Activated naive CD4-positive, alpha-beta T cell treated with anti-CD3 and anti-CD28 coated beads, Interleukin-2, amount 50 U/mL, for 72 hours (primary cell): ENCODE measurements around the gene PLAAT4. TPM values are rescaled to one million over a fixed set of nuclear protein-coding genes. Genes with fewer than 3 reads are reported as not detected.

ENCODE experiments used
- ATAC-seq, 2 donors: fragments of 150-1000 bp; cut with Tn5 transposase; 2 replicates each; pipeline ENCODE4 v1.10.0; 2021; ENCODE audit warnings: mild to moderate bottlenecking in 2 of 2, moderate library complexity in 2 of 2
- DNase-seq, 2 donors: peaks; one replicate each; pipeline ENCODE4 v3.0.0; 2021 to 2022; ENCODE audit warnings: low spot score in 2 of 2
- H3K27ac Mint-ChIP-seq, 2 donors: one replicate each; pipeline ENCODE4 v1.8.0; 2022; ENCODE audit warnings: mild to moderate bottlenecking in 2 of 2, mixed read lengths in 2 of 2
- H3K36me3 Mint-ChIP-seq, 2 donors: one replicate each; pipeline ENCODE4 v1.8.0; 2022; ENCODE audit warnings: mixed read lengths in 2 of 2
- H3K9me3 Mint-ChIP-seq, 2 donors: one replicate each; pipeline ENCODE4 v1.8.0; 2022; ENCODE audit warnings: mixed read lengths in 2 of 2
- total RNA-seq, 2 donors: library from RNA; stranded (reverse); gene quantifications; one replicate each; pipeline ENCODE4 v1.2.3, GENCODE V29; 2022

PLAAT4 gene
- 10 to 100 TPM; 11.6 to 34.1 TPM for total RNA-seq

GRCh38 chr11:63536669-63537292 lies at the start of gene PLAAT4:
Gene PLAAT4, plus strand, starts transcription at chr11:63536808. Its CDS starts 61 bp downstream, at chr11:63536869.
- H3K36me3 Mint-ChIP-seq: no peaks in the 10 kb centered on the region
- DNase-seq (no peak), ATAC-seq (peak; percentile 43 to 62)
- peak within 1 kb of the TSS; percentile 92 to 98 for H3K27ac Mint-ChIP-seq
- no peaks in the 10 kb centered on the region for H3K9me3 Mint-ChIP-seq

- H3K36me3 Mint-ChIP-seq: peaks cover 0 to 14% of the 10 kb centered on the region in 2 donors
These were observed 47.8 kb upstream of the PLAAT4 start for GRCh38 chr11:63488789-63489188.

GRCh38 chr11:63489879-63490278 lies 46.7 kb upstream of the PLAAT4 start:
- H3K27ac Mint-ChIP-seq: no peak overlapping the region
- ATAC-seq (no peak), DNase-seq (no peak)
- H3K9me3 Mint-ChIP-seq: peaks cover 4% of the 10 kb centered on the region in 2 donors
- H3K36me3 Mint-ChIP-seq: peaks cover 0 to 9% of the 10 kb centered on the region in 2 donors

More at GRCh38 chr11:63488789-63489188, 47.8 kb upstream of the PLAAT4 start:
- peaks cover 4 to 7% of the 10 kb centered on the region in 2 donors for H3K9me3 Mint-ChIP-seq
- DNase-seq (no peak), ATAC-seq (no peak)
- H3K27ac Mint-ChIP-seq: no peak overlapping the region

- H3K36me3 Mint-ChIP-seq: peaks cover 0 to 1% of the 10 kb centered on the region in 2 donors
- DNase-seq: peak in 1 of 2 donors; percentile 22
- ATAC-seq: peak; percentile 16 to 46
- H3K9me3 Mint-ChIP-seq: peaks cover under 1% of the 10 kb centered on the region in 2 donors
- H3K27ac Mint-ChIP-seq: no peak within 1 kb of the TSS
These were observed 45.9 kb upstream of the PLAAT4 start, which contains the start of gene PLAAT5 for GRCh38 chr11:63490551-63491239. Gene PLAAT5, minus strand, starts transcription at chr11:63491167. Its CDS starts 133 bp downstream, at chr11:63491034.

- no peaks in the 10 kb centered on the region for H3K36me3 Mint-ChIP-seq
- no peaks in the 10 kb centered on the region for H3K9me3 Mint-ChIP-seq
- no peak for DNase-seq
- ATAC-seq: peak in 1 of 2 donors; percentile 13
- no peak overlapping the region for H3K27ac Mint-ChIP-seq
These were observed 45.4 kb upstream of the PLAAT4 start for GRCh38 chr11:63491240-63491587.

GRCh38 chr11:63491636-63492372 lies 44.8 kb upstream of the PLAAT4 start:
- DNase-seq (no peak), ATAC-seq (peak in 1 of 2 donors; percentile 36)
- Mint-ChIP-seq H3K9me3 (no peaks in the 10 kb centered on the region), H3K27ac (no peak overlapping the region), H3K36me3 (no peaks in the 10 kb centered on the region)

GRCh38 chr11:63492441-63492840 lies 44.2 kb upstream of the PLAAT4 start:
- ATAC-seq: no peak
- H3K9me3 Mint-ChIP-seq: no peaks in the 10 kb centered on the region

GRCh38 chr11:63493127-63493526 lies 43.5 kb upstream of the PLAAT4 start:
- ATAC-seq (no peak), DNase-seq (no peak)
- Mint-ChIP-seq H3K27ac (no peak overlapping the region), H3K36me3 (no peaks in the 10 kb centered on the region), H3K9me3 (no peaks in the 10 kb centered on the region)

More at GRCh38 chr11:63492441-63492840, 44.2 kb upstream of the PLAAT4 start:
- Mint-ChIP-seq H3K27ac (no peak overlapping the region), H3K36me3 (no peaks in the 10 kb centered on the region)
- DNase-seq: no peak

GRCh38 chr11:63494975-63495374 lies 41.6 kb upstream of the PLAAT4 start:
- ATAC-seq (no peak), DNase-seq (no peak)
- peaks cover 0 to 5% of the 10 kb centered on the region in 2 donors for H3K9me3 Mint-ChIP-seq
- no peak overlapping the region for H3K27ac Mint-ChIP-seq
- peaks cover 5 to 8% of the 10 kb centered on the region in 2 donors for H3K36me3 Mint-ChIP-seq

- Mint-ChIP-seq H3K36me3 (peaks cover 12 to 20% of the 10 kb centered on the region in 2 donors), H3K9me3 (peaks cover 5 to 14% of the 10 kb centered on the region in 2 donors), H3K27ac (no peak overlapping the region)
- DNase-seq: no peak
- ATAC-seq: no peak
These were observed 36.7 kb upstream of the PLAAT4 start for GRCh38 chr11:63499874-63500273.

GRCh38 chr11:63501236-63501635 lies 35.4 kb upstream of the PLAAT4 start:
- Mint-ChIP-seq H3K27ac (no peak overlapping the region), H3K9me3 (peaks cover 5 to 14% of the 10 kb centered on the region in 2 donors), H3K36me3 (peaks cover 12 to 20% of the 10 kb centered on the region in 2 donors)
- DNase-seq (no peak), ATAC-seq (no peak)

GRCh38 chr11:63502252-63502820 lies 34.3 kb upstream of the PLAAT4 start:
- ATAC-seq (no peak), DNase-seq (no peak)
- Mint-ChIP-seq H3K36me3 (peaks cover 12 to 20% of the 10 kb centered on the region in 2 donors), H3K27ac (peak overlapping the region in 1 of 2 donors; percentile 42), H3K9me3 (peaks cover 5 to 14% of the 10 kb centered on the region in 2 donors)

GRCh38 chr11:63503492-63503891 lies 33.1 kb upstream of the PLAAT4 start:
- no peak for DNase-seq
- peaks cover 12 to 20% of the 10 kb centered on the region in 2 donors for H3K36me3 Mint-ChIP-seq
- peaks cover 5 to 14% of the 10 kb centered on the region in 2 donors for H3K9me3 Mint-ChIP-seq
- ATAC-seq: no peak
- no peak overlapping the region for H3K27ac Mint-ChIP-seq

- Mint-ChIP-seq H3K27ac (no peak overlapping the region), H3K36me3 (peaks cover 12 to 20% of the 10 kb centered on the region in 2 donors), H3K9me3 (peaks cover 5 to 14% of the 10 kb centered on the region in 2 donors)
- ATAC-seq (no peak), DNase-seq (no peak)
These were observed 32.6 kb upstream of the PLAAT4 start for GRCh38 chr11:63504054-63504453.

GRCh38 chr11:63504933-63505586 lies 31.5 kb upstream of the PLAAT4 start:
- ATAC-seq: no peak
- H3K36me3 Mint-ChIP-seq: peaks cover 6 to 11% of the 10 kb centered on the region in 2 donors
- no peak for DNase-seq
- no peak overlapping the region for H3K27ac Mint-ChIP-seq
- H3K9me3 Mint-ChIP-seq: peaks cover 5 to 8% of the 10 kb centered on the region in 2 donors

GRCh38 chr11:63505857-63506528 lies 30.6 kb upstream of the PLAAT4 start, which contains the start of gene LGALS12:
Gene LGALS12, plus strand, starts transcription at chr11:63506084. Its CDS starts 375 bp downstream, at chr11:63506459.
- no peaks in the 10 kb centered on the region for H3K9me3 Mint-ChIP-seq
- peak within 1 kb of the TSS in 1 of 2 donors; percentile 26 for H3K27ac Mint-ChIP-seq
- ATAC-seq (no peak), DNase-seq (no peak)
- H3K36me3 Mint-ChIP-seq: peaks cover 0 to 1% of the 10 kb centered on the region in 2 donors
